H1 (cell line): Measurements from ENCODE around the gene CDH22. TPM values are rescaled to one million over a fixed set of nuclear protein-coding genes. Genes with fewer than 3 reads are reported as not detected.

Source experiments
- CTCF ChIA-PET: fragments of 300-600 bp; sonication (Branson Sonifier 250); formaldehyde crosslinking; loops from one replicate; lab custom pipeline; 2021; ENCODE audit not compliant: partially characterized antibody; lab: Charles Lee
- POLR2A ChIA-PET: fragments of 300-600 bp; sonication (Branson Sonifier 250); formaldehyde crosslinking; loops from one replicate; lab custom pipeline; 2021; ENCODE audit warnings: inconsistent platforms; ENCODE audit not compliant: partially characterized antibody; lab: Charles Lee
- DNase-seq, 2 experiments: peaks; one replicate each; pipeline versions ENCODE4 v3.0.0 to v3.0.0-alpha.2; 2010 to 2022; ENCODE audit warnings: low spot score in 2 of 2, low read depth in 1 of 2, mixed read lengths in 1 of 2
- FAIRE-seq: peaks from 2 replicates; lab custom pipeline; 2011; peaks lifted over from hg19 to GRCh38; lab: Jason Lieb, UNC
- H2AFZ ChIP-seq: 2 replicates; pipeline ENCODE4 v1.8.1; 2012; ENCODE audit warnings: low read length, inconsistent platforms
- H2AK5ac ChIP-seq: 2 replicates; pipeline ENCODE4 v1.6.1; 2013; ENCODE audit warnings: low read depth, low read length
- H2BK120ac ChIP-seq: replicated peaks from 2 replicates; pipeline ENCODE3; 2013; ENCODE audit warnings: low read depth, low read length, inconsistent platforms
- H2BK12ac ChIP-seq: 2 replicates; pipeline ENCODE4 v1.6.1; 2013; ENCODE audit warnings: low read depth, low read length
- H2BK15ac ChIP-seq: 2 replicates; pipeline ENCODE4 v1.6.1; 2013; ENCODE audit warnings: low read length
- H2BK20ac ChIP-seq: 2 replicates; pipeline ENCODE4 v1.6.1; 2013; ENCODE audit warnings: low read length
- H2BK5ac ChIP-seq: 2 replicates; pipeline ENCODE4 v1.6.1; 2013; ENCODE audit warnings: low read depth, low read length
- H3K14ac ChIP-seq: 2 replicates; pipeline ENCODE4 v1.6.1; 2013; ENCODE audit warnings: inconsistent platforms; ENCODE audit not compliant: insufficient read length
- H3K18ac ChIP-seq: 2 replicates; pipeline ENCODE4 v1.6.1; 2013; ENCODE audit warnings: low read length; ENCODE audit errors: extremely low read depth
- H3K23ac ChIP-seq: 2 replicates; pipeline ENCODE4 v1.6.1; 2013; ENCODE audit warnings: inconsistent platforms; ENCODE audit not compliant: insufficient read length
- H3K23me2 ChIP-seq: 2 replicates; pipeline ENCODE4 v1.6.1; 2013; ENCODE audit warnings: low read depth, low read length
- H3K27ac ChIP-seq: 2 replicates; pipeline ENCODE4 v1.6.1; 2011; ENCODE audit warnings: low read depth, low read length, inconsistent platforms
- H3K27me3 ChIP-seq, 4 experiments: replicated peaks in 1 of 4; 1 replicate in 1 of 4; 2 replicates in 3 of 4; pipeline versions ENCODE4 v1.6.1 to v1.8.1; 2011 to 2013; ENCODE audit warnings: low read length in 3 of 4, mild to moderate bottlenecking in 3 of 4, inconsistent platforms in 2 of 4, mixed read lengths in 2 of 4, moderate library complexity in 1 of 4; ENCODE audit not compliant: control insufficient read depth in 3 of 4, insufficient read depth in 3 of 4; ENCODE audit errors: extremely low read depth in 1 of 4
- H3K36me3 ChIP-seq, 4 experiments: 2 replicates each; pipeline versions ENCODE4 v1.6.1 to v1.8.1; 2011 to 2013; ENCODE audit warnings: mild to moderate bottlenecking in 4 of 4, low read length in 3 of 4, moderate library complexity in 2 of 4, control low read depth in 1 of 4, inconsistent platforms in 1 of 4; ENCODE audit not compliant: insufficient read depth in 4 of 4, control insufficient read depth in 2 of 4
- H3K4ac ChIP-seq: replicated peaks from 2 replicates; pipeline ENCODE3; 2013; ENCODE audit warnings: low read length, low read depth, mixed read lengths, inconsistent platforms; ENCODE audit not compliant: insufficient read length
- H3K4me1 ChIP-seq, 4 experiments: replicated peaks in 1 of 4; 1 replicate in 1 of 4; 2 replicates in 3 of 4; pipeline versions ENCODE4 v1.6.1 to v1.8.1; 2011 to 2013; ENCODE audit warnings: low read length in 3 of 4, inconsistent platforms in 2 of 4, mixed read lengths in 1 of 4; ENCODE audit not compliant: insufficient read depth in 4 of 4, control insufficient read depth in 3 of 4
- H3K4me2 ChIP-seq, 2 experiments: 2 replicates each; pipeline versions ENCODE4 v1.6.1 to v1.8.1; 2011 to 2013; ENCODE audit warnings: low read depth in 2 of 2, low read length in 2 of 2, control low read depth in 1 of 2, inconsistent platforms in 1 of 2, mild to moderate bottlenecking in 1 of 2; ENCODE audit not compliant: insufficient read depth in 1 of 2
- H3K4me3 ChIP-seq, 4 experiments: fragments of 200-600, 300-600 bp in 1 of 4; sonication (generic), shearing (Covaris generic), sonication (Bioruptor Twin) in 1 of 4; 2 replicates each; pipeline versions ENCODE4 v1.5.1 to v1.8.1; 2011 to 2016; ENCODE audit warnings: low read length in 4 of 4, low read depth in 3 of 4, control low read depth in 2 of 4, inconsistent platforms in 2 of 4, mild to moderate bottlenecking in 2 of 4, mixed read lengths in 1 of 4, moderate library complexity in 1 of 4; ENCODE audit not compliant: insufficient read depth in 2 of 4; ENCODE audit errors: extremely low read depth in 1 of 4
- H3K56ac ChIP-seq: replicated peaks from 2 replicates; pipeline ENCODE3; 2013; ENCODE audit warnings: low read depth, mild to moderate bottlenecking, mixed read lengths, low read length, inconsistent platforms; ENCODE audit not compliant: insufficient read length
- H3K79me1 ChIP-seq: 2 replicates; pipeline ENCODE4 v1.6.1; 2013; ENCODE audit warnings: low read depth, low read length, control low read depth
- H3K79me2 ChIP-seq, 2 experiments: 2 replicates each; pipeline versions ENCODE4 v1.6.1 to v1.8.1; 2012 to 2013; ENCODE audit warnings: low read length in 2 of 2, mild to moderate bottlenecking in 2 of 2, inconsistent platforms in 1 of 2; ENCODE audit not compliant: insufficient read depth in 2 of 2, control insufficient read depth in 1 of 2
- H3K9ac ChIP-seq, 4 experiments: replicated peaks in 1 of 4; 1 replicate in 1 of 4; 2 replicates in 3 of 4; pipeline versions ENCODE4 v1.6.1 to v1.8.1; 2011 to 2013; ENCODE audit warnings: low read depth in 3 of 4, low read length in 3 of 4, control low read depth in 2 of 4, mild to moderate bottlenecking in 2 of 4, moderate library complexity in 2 of 4, inconsistent platforms in 1 of 4; ENCODE audit errors: extremely low read depth in 1 of 4
- H3K9me3 ChIP-seq, 2 experiments: 2 replicates each; pipeline versions ENCODE4 v1.6.1 to v1.8.1; 2012 to 2013; ENCODE audit warnings: mild to moderate bottlenecking in 2 of 2, moderate library complexity in 2 of 2, control low read depth in 1 of 2, inconsistent platforms in 1 of 2, low read depth in 1 of 2, low read length in 1 of 2, mixed read lengths in 1 of 2; ENCODE audit not compliant: insufficient read depth in 2 of 2
- H4K20me1 ChIP-seq, 2 experiments: replicated peaks in 1 of 2; 2 replicates each; pipeline versions ENCODE3 to v1.8.1; 2011 to 2013; ENCODE audit warnings: inconsistent platforms in 2 of 2, low read length in 2 of 2, mild to moderate bottlenecking in 1 of 2; ENCODE audit not compliant: insufficient read depth in 2 of 2, control insufficient read depth in 1 of 2
- H4K5ac ChIP-seq: 2 replicates; pipeline ENCODE4 v1.6.1; 2013; ENCODE audit warnings: low read length, low read depth, mixed read lengths, inconsistent platforms; ENCODE audit not compliant: insufficient read length
- H4K8ac ChIP-seq: 2 replicates; pipeline ENCODE4 v1.8.0; 2013; ENCODE audit warnings: mild to moderate bottlenecking, moderate library complexity, low read length, inconsistent platforms; ENCODE audit not compliant: insufficient read depth; ENCODE audit errors: extremely low read depth
- H4K91ac ChIP-seq: replicated peaks from 2 replicates; pipeline ENCODE3; 2013; ENCODE audit warnings: low read length, mixed read lengths, inconsistent platforms; ENCODE audit not compliant: insufficient read length
- EGR1 ChIP-seq: IDR thresholded peaks from 2 replicates; pipeline ENCODE4 v1.6.1; 2011; ENCODE audit warnings: low read depth, low read length, borderline replicate concordance
- FOSL1 ChIP-seq: IDR thresholded peaks from 2 replicates; pipeline ENCODE4 v1.6.1; 2011; ENCODE audit warnings: mild to moderate bottlenecking, low read depth, low read length, moderate library complexity; ENCODE audit not compliant: insufficient read depth
- HDAC6 ChIP-seq: IDR thresholded peaks from one replicate; pipeline ENCODE4 v1.7.1; 2012; ENCODE audit warnings: low read depth, mild to moderate bottlenecking, inconsistent platforms, low read length, moderate library complexity
- JUND ChIP-seq: IDR thresholded peaks from 2 replicates; pipeline ENCODE4 v1.6.1; 2011; ENCODE audit warnings: mild to moderate bottlenecking, improper control_type of control experiment, low read length
- KDM4A ChIP-seq: IDR thresholded peaks from one replicate; pipeline ENCODE4 v1.7.1; 2012; ENCODE audit warnings: low read depth, mild to moderate bottlenecking, moderate library complexity, low read length, inconsistent platforms; ENCODE audit not compliant: severe bottlenecking
- NRF1 ChIP-seq: IDR thresholded peaks from 2 replicates; pipeline ENCODE4 v1.6.1; 2011; ENCODE audit warnings: mild to moderate bottlenecking, low read depth, low read length, improper control_type of control experiment
- RNF2 ChIP-seq: fragments of 200-900, 300-1000 bp; sonication (generic); IDR thresholded peaks from 2 replicates; pipeline ENCODE4 v1.7.1; 2016; ENCODE audit warnings: borderline replicate concordance, low read depth, mild to moderate bottlenecking, antibody characterized with exemption, low read length; ENCODE audit not compliant: poor library complexity, severe bottlenecking; ENCODE audit errors: missing control alignments
- RXRA ChIP-seq: IDR thresholded peaks from 2 replicates; pipeline ENCODE4 v1.6.1; 2011; ENCODE audit warnings: low read depth, mild to moderate bottlenecking, low read length, moderate library complexity; ENCODE audit not compliant: insufficient read depth
- SIRT6 ChIP-seq: IDR thresholded peaks from one replicate; pipeline ENCODE4 v1.7.1; 2012; ENCODE audit warnings: low read length, inconsistent platforms
- TCF12 ChIP-seq: IDR thresholded peaks from 2 replicates; pipeline ENCODE4 v1.6.1; 2011; ENCODE audit warnings: low read depth, mild to moderate bottlenecking, low read length
- WGBS, 2 experiments: shearing (Covaris generic) in 1 of 2; methylation state at CpG; one replicate each; pipeline versions ENCODE4 v1.1.6 to v1.1.7; 2013 to 2015; ENCODE audit warnings: low lambda C conversion rate in 2 of 2, mixed read lengths in 2 of 2, inconsistent platforms in 1 of 2, low coverage in 1 of 2, missing lambda C conversion rate in 1 of 2; ENCODE audit not compliant: insufficient replicate concordance in 2 of 2, insufficient coverage in 1 of 2, insufficient read length in 1 of 2; ENCODE audit errors: extremely low coverage in 1 of 2, missing lambda C conversion rate in 1 of 2; 5-methylcytosine and 5-hydroxymethylcytosine counted together
- polyA plus RNA-seq, 7 experiments: library from polyadenylated mRNA; depleted of rRNA in 3 of 7; stranded (reverse) in 5 of 7; unstranded in 2 of 7; fragments of >200 nt in 5 of 7; fragments of 200-250 nt in 2 of 7; gene quantifications; 1 replicate in 5 of 7; 2 replicates in 1 of 7; 4 replicates in 1 of 7; pipeline versions ENCODE4 v1.2.1 to v1.2.3, GENCODE V29; 2011 to 2013; ENCODE audit warnings: missing spikeins in 2 of 7, mixed read lengths in 2 of 7
- total RNA-seq: library from RNA; stranded (reverse); fragmentation: NEBNext Ultra II Directional; extraction: Animal tissue kit (Norgen Biotek cat#: 25700); gene quantifications from 2 replicates; pipeline ENCODE4 v1.2.1, GENCODE V29; 2021
- TF ChIP-seq, protein P1 (sequence below): IDR thresholded peaks from 2 replicates; pipeline ENCODE4 v1.6.1; 2011; ENCODE audit warnings: low read length, improper control_type of control experiment
- TF ChIP-seq, protein P2 (sequence below): IDR thresholded peaks from 2 replicates; pipeline ENCODE4 v1.6.1; 2012; ENCODE audit warnings: inconsistent platforms

CDH22 gene
- total and polyA plus RNA-seq, 2 of the 8 experiments (the other 6 are each of a cell fraction or from before 2014, with no cell fraction given) = 0.35 to 0.39 TPM

DNA sequence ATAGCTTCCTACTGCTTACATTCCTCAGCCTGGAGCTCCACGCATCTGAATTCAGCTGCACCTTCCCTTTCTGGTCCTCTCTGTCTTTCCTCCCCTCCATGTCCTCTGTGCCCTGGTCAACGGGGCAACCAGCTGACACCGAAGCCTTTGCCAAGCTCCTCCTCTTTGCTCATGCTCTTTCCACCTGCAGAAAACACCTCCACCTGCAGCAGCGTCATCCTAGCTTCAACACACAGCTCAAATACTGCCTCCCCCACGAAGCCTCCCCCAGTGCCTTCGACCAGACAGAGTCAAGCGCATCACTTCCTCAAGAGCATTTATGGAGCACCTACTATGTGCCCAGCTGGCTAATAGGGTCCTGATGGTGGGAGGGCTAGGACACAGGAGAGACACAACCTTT lies 9.2 kb downstream of the CDH22 start:
- no peak overlapping the region for H3K14ac ChIP-seq
- no peak overlapping the region for H3K27ac ChIP-seq
- H3K79me1 ChIP-seq = no peaks in the 10 kb centered on the region
- H3K79me2 ChIP-seq = no peaks in the 10 kb centered on the region
- H4K91ac ChIP-seq = no peak overlapping the region
- no peak overlapping the region for H2BK15ac ChIP-seq
- ChIA-PET POLR2A (interaction anchor here (1.4 kb wide), 1 partner anchor 9 kb away, joined by 3 read pairs; no protein-coding TSS in a partner anchor), CTCF (interaction anchor here (0.7 to 1.6 kb wide), 8 partner anchors 8 to 277 kb away, joined by 3 to 5 read pairs (median 4); no protein-coding TSS in a partner anchor)
- no peak overlapping the region for H3K23ac ChIP-seq
- WGBS, 2 experiments = 76% methylated on average over 7 of the region's 7 CpGs; no CpG with 5 or more reads in 1 of the 2 experiments
- H4K20me1 ChIP-seq = no peaks in the 10 kb centered on the region
- no peak overlapping the region for H2BK120ac ChIP-seq
- no peak overlapping the region for H3K18ac ChIP-seq
- no peaks in the 10 kb centered on the region for H3K36me3 ChIP-seq
- peaks cover 2% of the 10 kb centered on the region; the same call in 1 of the 2 replicates for H3K23me2 ChIP-seq
- peaks cover 0 to 5% (median 1%) of the 10 kb centered on the region in 4 experiments; a peak in 2 of 7 replicates for H3K4me1 ChIP-seq
- H4K5ac ChIP-seq = no peak overlapping the region
- H3K4me3 ChIP-seq = no peak overlapping the region
- H3K9ac ChIP-seq = no peak overlapping the region
- H4K8ac ChIP-seq = no peak overlapping the region
- no peak overlapping the region for H3K4me2 ChIP-seq
- peaks cover 0 to 3% (median 0%) of the 10 kb centered on the region in 4 experiments; a peak in 1 of 7 replicates for H3K27me3 ChIP-seq
- no peak for TF ChIP-seq FOSL1
- TF ChIP-seq SIRT6 = no peak
- no peak for TF ChIP-seq HDAC6
- TF ChIP-seq, protein P1, sequence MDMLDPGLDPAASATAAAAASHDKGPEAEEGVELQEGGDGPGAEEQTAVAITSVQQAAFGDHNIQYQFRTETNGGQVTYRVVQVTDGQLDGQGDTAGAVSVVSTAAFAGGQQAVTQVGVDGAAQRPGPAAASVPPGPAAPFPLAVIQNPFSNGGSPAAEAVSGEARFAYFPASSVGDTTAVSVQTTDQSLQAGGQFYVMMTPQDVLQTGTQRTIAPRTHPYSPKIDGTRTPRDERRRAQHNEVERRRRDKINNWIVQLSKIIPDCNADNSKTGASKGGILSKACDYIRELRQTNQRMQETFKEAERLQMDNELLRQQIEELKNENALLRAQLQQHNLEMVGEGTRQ = no peak
- no peak for TF ChIP-seq KDM4A
- no peak for TF ChIP-seq EGR1
- TF ChIP-seq TCF12 = no peak
- TF ChIP-seq RXRA = no peak
- TF ChIP-seq, protein P2, sequence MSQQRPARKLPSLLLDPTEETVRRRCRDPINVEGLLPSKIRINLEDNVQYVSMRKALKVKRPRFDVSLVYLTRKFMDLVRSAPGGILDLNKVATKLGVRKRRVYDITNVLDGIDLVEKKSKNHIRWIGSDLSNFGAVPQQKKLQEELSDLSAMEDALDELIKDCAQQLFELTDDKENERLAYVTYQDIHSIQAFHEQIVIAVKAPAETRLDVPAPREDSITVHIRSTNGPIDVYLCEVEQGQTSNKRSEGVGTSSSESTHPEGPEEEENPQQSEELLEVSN = no peak
- TF ChIP-seq JUND = no peak
- TF ChIP-seq RNF2 = no peak
- no peak for TF ChIP-seq NRF1
- no peak overlapping the region for H2AFZ ChIP-seq
- no peak for FAIRE-seq
- no peak overlapping the region for H2BK5ac ChIP-seq
- no peak for DNase-seq
- no peak overlapping the region for H3K56ac ChIP-seq
- no peaks in the 10 kb centered on the region for H3K9me3 ChIP-seq
- H3K4ac ChIP-seq = no peak overlapping the region
- H2BK20ac ChIP-seq = no peak overlapping the region
- no peak overlapping the region for H2BK12ac ChIP-seq
- no peak overlapping the region for H2AK5ac ChIP-seq
